Measurements from ENCODE around the gene CELSR1.

GRCh38 chr22:46368871-46369715 lies 168.3 kb downstream of the CELSR1 start:
- no peak for TF ChIP-seq CTCF (IDR thresholded peaks at IDR 0.05; ENCODE audit: low read length)
- TF ChIP-seq EZH2phosphoT487 (IDR thresholded peaks at IDR 0.05; ENCODE audit: low read length) = no peak
- no peak for TF ChIP-seq EZH2 (optimal IDR thresholded peaks at IDR 0.05; ENCODE audit: low read depth, low read length)
